ENCODE measurements around the gene TOR4A. TPM values are rescaled to one million over a fixed set of nuclear protein-coding genes. Genes with fewer than 3 reads are reported as not detected.

Gene TOR4A
- total RNA-seq, 1 donor from 2014 or later: 1.9 TPM

DNA sequence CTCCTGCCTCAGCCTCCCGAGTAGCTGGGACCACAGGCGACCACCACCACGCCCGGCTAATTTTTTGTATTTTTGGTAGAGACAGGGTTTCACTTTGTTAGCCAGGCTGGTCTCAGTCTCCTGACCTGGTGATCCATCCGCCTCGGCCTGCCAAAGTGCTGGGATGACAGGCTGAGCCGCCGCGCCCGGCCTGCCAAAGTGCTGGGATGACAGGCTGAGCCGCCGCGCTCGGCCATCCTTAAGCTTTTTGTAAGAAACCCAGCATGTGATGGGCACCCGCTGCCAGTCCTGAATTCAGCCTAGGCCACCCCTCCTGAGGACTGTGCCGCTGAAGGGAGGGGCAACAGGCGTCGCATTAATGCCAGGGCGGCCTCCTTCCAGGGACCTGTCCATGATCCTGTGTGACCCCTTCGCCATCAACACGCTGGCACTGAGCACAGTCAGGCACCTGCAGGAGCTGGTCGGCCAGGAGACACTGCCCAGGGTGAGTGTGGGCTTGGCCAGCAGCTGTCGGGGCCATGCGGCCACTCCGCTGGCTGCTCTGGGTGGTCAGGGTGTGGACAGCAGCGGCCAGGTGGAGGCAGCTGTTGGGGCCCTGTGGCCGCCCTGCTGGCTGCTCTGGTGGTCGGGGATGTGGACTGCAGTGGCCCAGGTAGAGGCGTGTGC, 11.9 kb upstream of the TOR4A start:
- no peak for DNase-seq (ENCODE audit: extremely low spot score, unreplicated experiment)
- TF ChIP-seq, protein P1, sequence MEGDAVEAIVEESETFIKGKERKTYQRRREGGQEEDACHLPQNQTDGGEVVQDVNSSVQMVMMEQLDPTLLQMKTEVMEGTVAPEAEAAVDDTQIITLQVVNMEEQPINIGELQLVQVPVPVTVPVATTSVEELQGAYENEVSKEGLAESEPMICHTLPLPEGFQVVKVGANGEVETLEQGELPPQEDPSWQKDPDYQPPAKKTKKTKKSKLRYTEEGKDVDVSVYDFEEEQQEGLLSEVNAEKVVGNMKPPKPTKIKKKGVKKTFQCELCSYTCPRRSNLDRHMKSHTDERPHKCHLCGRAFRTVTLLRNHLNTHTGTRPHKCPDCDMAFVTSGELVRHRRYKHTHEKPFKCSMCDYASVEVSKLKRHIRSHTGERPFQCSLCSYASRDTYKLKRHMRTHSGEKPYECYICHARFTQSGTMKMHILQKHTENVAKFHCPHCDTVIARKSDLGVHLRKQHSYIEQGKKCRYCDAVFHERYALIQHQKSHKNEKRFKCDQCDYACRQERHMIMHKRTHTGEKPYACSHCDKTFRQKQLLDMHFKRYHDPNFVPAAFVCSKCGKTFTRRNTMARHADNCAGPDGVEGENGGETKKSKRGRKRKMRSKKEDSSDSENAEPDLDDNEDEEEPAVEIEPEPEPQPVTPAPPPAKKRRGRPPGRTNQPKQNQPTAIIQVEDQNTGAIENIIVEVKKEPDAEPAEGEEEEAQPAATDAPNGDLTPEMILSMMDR (IDR thresholded peaks at IDR 0.05): no peak
- H3K27me3 Mint-ChIP-seq (ENCODE audit: unreplicated experiment): no peaks in the 10 kb centered on the region
- no peak overlapping the region for H3K4me3 Mint-ChIP-seq (ENCODE audit: unreplicated experiment)
- peaks cover 15% of the 10 kb centered on the region for H3K36me3 Mint-ChIP-seq (ENCODE audit: unreplicated experiment)
- H3K4me1 Mint-ChIP-seq (ENCODE audit: unreplicated experiment): peaks cover 17% of the 10 kb centered on the region
- H3K27ac Mint-ChIP-seq (ENCODE audit: unreplicated experiment): no peak overlapping the region
- H3K9me3 Mint-ChIP-seq (ENCODE audit: unreplicated experiment): no peaks in the 10 kb centered on the region

DNA sequence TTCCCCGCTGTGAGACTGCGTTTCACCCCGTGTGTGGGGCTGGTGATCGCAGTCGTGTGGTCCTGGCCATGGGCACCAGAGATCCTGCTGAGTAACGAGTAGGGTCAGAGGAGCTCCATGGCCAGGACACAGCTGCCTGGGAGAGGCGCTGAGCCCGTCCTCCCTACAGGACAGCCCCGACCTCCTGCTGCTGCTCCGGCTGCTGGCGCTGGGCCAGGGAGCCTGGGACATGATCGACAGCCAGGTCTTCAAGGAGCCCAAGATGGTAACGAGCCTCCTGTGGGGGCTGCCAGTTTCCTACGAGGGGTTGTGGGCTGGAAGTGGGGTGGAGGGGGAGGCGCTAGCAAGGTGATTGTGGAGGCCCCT, 11.4 kb upstream of the TOR4A start:
- Mint-ChIP-seq H3K36me3 (ENCODE audit: unreplicated experiment) (peaks cover 15% of the 10 kb centered on the region), H3K4me1 (ENCODE audit: unreplicated experiment) (peaks cover 17% of the 10 kb centered on the region), H3K4me3 (ENCODE audit: unreplicated experiment) (no peak overlapping the region), H3K27me3 (ENCODE audit: unreplicated experiment) (no peaks in the 10 kb centered on the region), H3K27ac (ENCODE audit: unreplicated experiment) (no peak overlapping the region), H3K9me3 (ENCODE audit: unreplicated experiment) (no peaks in the 10 kb centered on the region)
- no peak for DNase-seq (ENCODE audit: extremely low spot score, unreplicated experiment)
- TF ChIP-seq, protein P1 (IDR thresholded peaks at IDR 0.05): no peak

DNA sequence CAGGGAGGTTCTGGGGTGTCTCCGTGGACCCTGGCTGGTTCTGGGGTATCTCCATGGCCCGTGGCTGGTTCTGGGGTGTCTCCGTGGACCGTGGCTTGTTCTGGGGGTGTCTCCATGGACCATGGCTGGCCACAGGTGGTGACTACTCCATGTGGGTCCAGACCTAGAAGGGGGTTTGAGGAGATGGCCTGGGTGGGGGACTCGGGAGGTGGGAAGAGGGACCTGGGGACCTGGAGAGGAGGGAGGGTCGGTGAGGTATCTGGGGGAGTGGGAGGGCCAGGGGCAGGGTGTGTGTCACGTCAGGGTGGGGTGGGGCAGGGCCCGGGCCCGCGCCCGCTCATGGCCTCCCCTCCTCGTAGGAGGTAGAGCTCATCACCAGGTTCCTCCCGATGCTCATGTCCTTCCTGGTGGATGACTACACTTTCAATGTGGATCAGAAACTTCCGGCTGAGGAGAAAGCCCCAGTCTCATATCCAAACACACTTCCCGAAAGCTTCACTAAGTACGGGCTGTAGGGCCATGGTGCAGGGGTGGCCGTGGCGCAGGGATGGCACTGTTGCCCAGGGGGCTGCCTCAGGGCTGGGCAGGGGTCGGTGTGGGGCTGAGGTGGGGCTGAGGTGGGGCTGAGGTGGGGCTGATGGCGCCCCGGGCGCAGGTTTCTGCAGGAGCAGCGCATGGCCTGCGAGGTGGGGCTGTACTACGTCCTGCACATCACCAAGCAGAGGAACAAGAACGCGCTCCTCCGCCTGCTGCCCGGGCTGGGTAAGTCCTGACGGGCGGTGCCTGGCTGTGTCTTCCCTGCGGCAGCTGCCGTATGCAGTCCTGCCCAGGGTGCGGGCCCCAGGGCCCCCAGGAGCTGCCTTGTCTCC, 10.7 kb upstream of the TOR4A start:
- peaks cover 18% of the 10 kb centered on the region for H3K36me3 Mint-ChIP-seq (ENCODE audit: unreplicated experiment)
- TF ChIP-seq, protein P1 (IDR thresholded peaks at IDR 0.05): no peak
- H3K27ac Mint-ChIP-seq (ENCODE audit: unreplicated experiment): no peak overlapping the region
- H3K4me3 Mint-ChIP-seq (ENCODE audit: unreplicated experiment): no peak overlapping the region
- H3K9me3 Mint-ChIP-seq (ENCODE audit: unreplicated experiment): no peaks in the 10 kb centered on the region
- H3K4me1 Mint-ChIP-seq (ENCODE audit: unreplicated experiment): peaks cover 13% of the 10 kb centered on the region
- no peaks in the 10 kb centered on the region for H3K27me3 Mint-ChIP-seq (ENCODE audit: unreplicated experiment)
- DNase-seq (ENCODE audit: extremely low spot score, unreplicated experiment): no peak

DNA sequence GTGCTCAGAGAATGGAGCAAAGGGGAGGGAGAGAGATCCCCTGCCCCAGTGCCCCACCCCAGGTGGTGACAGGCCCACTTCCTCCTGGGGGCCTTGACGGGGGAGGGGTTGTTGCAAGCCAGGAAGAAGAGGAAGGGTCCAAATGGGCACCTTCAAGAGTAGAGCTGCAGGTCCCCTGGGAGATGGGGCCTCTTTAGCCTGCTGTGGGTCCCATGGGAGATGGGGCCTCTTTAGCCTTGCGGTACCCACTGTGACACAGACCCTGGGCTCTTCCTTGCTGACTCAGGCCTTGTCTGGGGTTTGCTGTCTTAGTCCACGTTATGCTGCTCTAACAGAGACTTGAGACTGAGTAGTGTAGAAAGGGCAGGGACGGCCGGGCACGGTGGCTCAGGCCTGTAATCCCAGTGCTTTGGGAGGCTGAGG, 9.6 kb upstream of the TOR4A start:
- no peak for DNase-seq (ENCODE audit: extremely low spot score, unreplicated experiment)
- Mint-ChIP-seq H3K36me3 (ENCODE audit: unreplicated experiment) (peaks cover 18% of the 10 kb centered on the region), H3K27ac (ENCODE audit: unreplicated experiment) (peak overlapping the region; percentile 27), H3K4me3 (ENCODE audit: unreplicated experiment) (no peak overlapping the region), H3K4me1 (ENCODE audit: unreplicated experiment) (peaks cover 10% of the 10 kb centered on the region), H3K9me3 (ENCODE audit: unreplicated experiment) (no peaks in the 10 kb centered on the region), H3K27me3 (ENCODE audit: unreplicated experiment) (no peaks in the 10 kb centered on the region)
- TF ChIP-seq, protein P1 (IDR thresholded peaks at IDR 0.05): no peak

DNA sequence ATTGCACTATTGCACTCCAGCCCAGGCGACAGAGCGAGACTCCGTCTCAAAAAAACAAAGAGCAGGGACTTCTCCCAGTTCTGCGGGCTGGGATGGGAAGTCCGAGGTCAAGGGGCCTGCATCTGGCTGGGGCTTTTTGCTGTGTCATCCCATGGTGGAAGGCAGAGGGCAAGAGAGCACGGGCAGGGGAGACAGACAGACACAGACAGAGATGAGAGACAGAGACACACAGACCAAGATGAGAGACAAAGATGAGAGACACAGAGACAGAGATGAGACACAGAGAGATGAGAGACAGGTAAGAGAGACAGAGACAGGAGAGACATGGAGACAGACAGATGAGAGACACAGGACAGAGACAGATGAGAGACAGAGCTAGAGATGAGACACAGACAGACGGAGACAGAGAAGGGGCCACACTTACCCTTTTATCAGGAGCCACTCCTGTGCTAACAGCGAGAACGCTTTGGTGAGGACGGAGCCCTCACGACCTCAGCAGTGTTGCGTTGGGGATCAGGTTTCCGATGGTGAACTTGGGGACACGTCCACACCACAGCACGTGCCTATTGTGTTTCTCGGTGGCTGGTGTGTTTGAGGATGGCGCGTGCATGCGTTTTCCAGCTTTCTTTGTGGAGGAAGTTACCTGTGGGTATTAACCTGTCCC, 8.9 kb upstream of the TOR4A start:
- no peaks in the 10 kb centered on the region for H3K9me3 Mint-ChIP-seq (ENCODE audit: unreplicated experiment)
- H3K36me3 Mint-ChIP-seq (ENCODE audit: unreplicated experiment): peaks cover 18% of the 10 kb centered on the region
- no peak overlapping the region for H3K4me3 Mint-ChIP-seq (ENCODE audit: unreplicated experiment)
- peak overlapping the region; percentile 49 for H3K27ac Mint-ChIP-seq (ENCODE audit: unreplicated experiment)
- peaks cover 10% of the 10 kb centered on the region for H3K4me1 Mint-ChIP-seq (ENCODE audit: unreplicated experiment)
- TF ChIP-seq, protein P1 (IDR thresholded peaks at IDR 0.05): no peak
- DNase-seq (ENCODE audit: extremely low spot score, unreplicated experiment): no peak
- no peaks in the 10 kb centered on the region for H3K27me3 Mint-ChIP-seq (ENCODE audit: unreplicated experiment)

Data from osteocyte (in vitro differentiated cells).